ENCODE data around the gene GUCD1. TPM values are rescaled to one million over a fixed set of nuclear protein-coding genes. Genes with fewer than 3 reads are reported as not detected.
"Not testable (repeated sequence)": the region's sequence is repeated elsewhere in the genome, so short reads cannot be mapped to it uniquely, and the experiment has no call there.

Gene GUCD1
- total and polyA plus RNA-seq, 12 donors, result 97.0 to 273 (median 168) TPM

DNA sequence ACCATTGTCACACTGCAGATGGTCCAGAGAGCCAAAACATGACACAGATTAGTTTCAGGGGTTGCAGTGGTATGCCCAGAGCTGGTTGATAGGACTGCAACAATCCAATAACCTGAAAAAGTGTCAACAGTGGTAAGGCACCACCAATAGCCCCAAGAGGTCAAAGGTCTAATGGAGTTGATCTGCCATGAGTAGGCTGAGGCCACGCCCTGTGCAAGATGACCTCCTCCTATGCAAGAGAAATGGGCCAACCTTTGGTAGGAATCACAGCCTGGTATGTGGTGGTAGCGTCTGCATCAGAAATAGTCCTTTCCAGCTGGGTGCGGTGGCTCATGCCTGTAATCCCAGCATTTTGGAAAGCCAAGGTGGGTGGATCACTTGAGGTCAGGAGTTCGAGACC is 19.6 kb downstream of the GUCD1 start:
- TF ChIP-seq, protein P1, sequence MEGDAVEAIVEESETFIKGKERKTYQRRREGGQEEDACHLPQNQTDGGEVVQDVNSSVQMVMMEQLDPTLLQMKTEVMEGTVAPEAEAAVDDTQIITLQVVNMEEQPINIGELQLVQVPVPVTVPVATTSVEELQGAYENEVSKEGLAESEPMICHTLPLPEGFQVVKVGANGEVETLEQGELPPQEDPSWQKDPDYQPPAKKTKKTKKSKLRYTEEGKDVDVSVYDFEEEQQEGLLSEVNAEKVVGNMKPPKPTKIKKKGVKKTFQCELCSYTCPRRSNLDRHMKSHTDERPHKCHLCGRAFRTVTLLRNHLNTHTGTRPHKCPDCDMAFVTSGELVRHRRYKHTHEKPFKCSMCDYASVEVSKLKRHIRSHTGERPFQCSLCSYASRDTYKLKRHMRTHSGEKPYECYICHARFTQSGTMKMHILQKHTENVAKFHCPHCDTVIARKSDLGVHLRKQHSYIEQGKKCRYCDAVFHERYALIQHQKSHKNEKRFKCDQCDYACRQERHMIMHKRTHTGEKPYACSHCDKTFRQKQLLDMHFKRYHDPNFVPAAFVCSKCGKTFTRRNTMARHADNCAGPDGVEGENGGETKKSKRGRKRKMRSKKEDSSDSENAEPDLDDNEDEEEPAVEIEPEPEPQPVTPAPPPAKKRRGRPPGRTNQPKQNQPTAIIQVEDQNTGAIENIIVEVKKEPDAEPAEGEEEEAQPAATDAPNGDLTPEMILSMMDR (IDR thresholded peaks at IDR 0.05), result no peak
- H3K27me3 ChIP-seq, result no peaks in the 10 kb centered on the region
- no peaks in the 10 kb centered on the region for H3K9me3 ChIP-seq
- DNase-seq (no peak), ATAC-seq (no peak)
- H3K4me1 ChIP-seq, result peaks cover 0 to 4% (median 0%) of the 10 kb centered on the region in 9 donors
- intact Hi-C loops (cut with DNase I), result no loop called here
- no peak overlapping the region for H3K4me3 ChIP-seq
- peaks cover 0 to 30% (median 2%) of the 10 kb centered on the region in 9 donors for H3K36me3 ChIP-seq
- 96 to 97% methylated on average over 4 of the region's 4 CpGs for WGBS, 2 donors
- H3K27ac ChIP-seq, result no peak overlapping the region

DNA sequence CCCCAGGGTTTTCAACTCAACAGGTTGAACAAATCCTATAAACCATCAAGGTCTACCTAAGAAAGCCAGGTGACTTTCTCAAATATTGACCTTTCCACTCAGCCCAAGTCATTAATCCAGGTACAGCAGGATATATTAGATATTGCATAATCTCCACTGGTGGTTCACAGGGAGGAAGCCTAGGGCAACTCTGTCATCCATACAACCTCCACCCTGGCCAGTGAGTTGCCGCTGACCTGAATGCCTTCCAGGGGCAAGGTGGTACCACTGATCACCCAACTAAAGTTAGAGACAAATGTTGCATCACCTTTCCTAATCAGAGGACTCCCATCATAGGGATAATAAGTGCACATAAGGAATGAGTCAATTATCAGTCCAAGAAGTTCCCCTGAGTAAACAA is 22.9 kb downstream of the GUCD1 start:
- no peaks in the 10 kb centered on the region for H3K9me3 ChIP-seq
- TF ChIP-seq, protein P1 (IDR thresholded peaks at IDR 0.05), result no peak
- ATAC-seq (no peak), DNase-seq (no peak)
- H3K27me3 ChIP-seq, result no peaks in the 10 kb centered on the region
- H3K4me3 ChIP-seq, result no peak overlapping the region
- WGBS, 2 donors, result 94 to 100% methylated on average over 1 of the region's 1 CpG
- H3K27ac ChIP-seq, result no peak overlapping the region
- H3K4me1 ChIP-seq, result peaks cover 0 to 4% (median 0%) of the 10 kb centered on the region in 9 donors
- intact Hi-C loops (cut with DNase I), result no loop called here
- no peaks in the 10 kb centered on the region for H3K36me3 ChIP-seq

- intact Hi-C loops (cut with DNase I); H3K36me3 ChIP-seq; DNase-seq; H3K4me1 ChIP-seq; ATAC-seq; H3K4me3 ChIP-seq; H3K9me3 ChIP-seq; H3K27ac ChIP-seq; H3K27me3 ChIP-seq: not testable (repeated sequence)
- WGBS, 2 donors, result 89 to 94% methylated on average over 3 of the region's 3 CpGs
Measured at GRCh38 chr22:24530968-24531367, 24.0 kb downstream of the GUCD1 start.

GRCh38 chr22:24529898-24530297 is 25.0 kb downstream of the GUCD1 start:
- DNase-seq (no peak), ATAC-seq (no peak)
- H3K36me3 ChIP-seq, result no peaks in the 10 kb centered on the region
- no peak overlapping the region for H3K4me3 ChIP-seq
- no peaks in the 10 kb centered on the region for H3K9me3 ChIP-seq
- no peak overlapping the region for H3K27ac ChIP-seq
- peaks cover 0 to 8% (median 7%) of the 10 kb centered on the region in 9 donors for H3K4me1 ChIP-seq
- TF ChIP-seq, protein P1 (IDR thresholded peaks at IDR 0.05), result no peak
- 90 to 93% methylated on average over 2 of the region's 2 CpGs for whole genome bisulfite sequencing, 2 donors
- intact Hi-C loops (cut with DNase I), result loop anchor here in 9 of 10 donors (5.0 to 10.0 kb wide), 6 partner anchors 108 to 345 kb away; partner anchors contain the start of genes SUSD2 (in 2 of the 9) and SPECC1L (in 1 of the 9)
- H3K27me3 ChIP-seq, result no peaks in the 10 kb centered on the region

DNA sequence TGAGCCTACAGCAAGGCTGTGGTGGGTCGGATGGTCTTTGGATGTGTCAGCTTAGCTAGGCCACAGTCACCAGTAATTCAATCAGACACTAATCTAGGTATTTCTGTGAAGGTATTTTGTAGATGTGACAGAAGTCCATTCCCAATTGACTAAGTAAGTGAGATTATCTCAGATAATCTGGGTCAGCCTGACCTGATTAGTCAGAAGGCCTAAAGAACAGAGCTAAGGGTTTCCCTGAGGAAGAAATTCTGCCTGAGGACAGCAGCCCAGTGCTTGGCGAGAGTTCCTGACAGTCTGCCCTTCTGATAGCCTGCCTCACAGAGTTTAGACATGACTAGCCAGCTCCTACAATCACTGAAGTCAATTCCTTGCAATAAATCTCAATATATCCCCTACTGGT is 28.7 kb downstream of the GUCD1 start:
- Histone ChIP-seq H3K27ac (no peak overlapping the region), H3K27me3 (no peaks in the 10 kb centered on the region), H3K4me3 (no peak overlapping the region), H3K36me3 (no peaks in the 10 kb centered on the region), H3K9me3 (no peaks in the 10 kb centered on the region), H3K4me1 (peaks cover 3 to 24% (median 16%) of the 10 kb centered on the region in 9 donors)
- DNase-seq (no peak), ATAC-seq (no peak)
- TF ChIP-seq, protein P1 (IDR thresholded peaks at IDR 0.05), result no peak
- 80 to 90% methylated on average over 2 of the region's 2 CpGs for WGBS, 2 donors
- intact Hi-C loops (cut with DNase I), result loop anchor here in 9 of 10 donors (5.0 to 10.0 kb wide), 6 partner anchors 104 to 341 kb away; partner anchors contain the start of genes SUSD2 (in 2 of the 9) and SPECC1L (in 1 of the 9)

All from heart right ventricle (tissue), 16 donors.